K562 (cell line): ENCODE results near the gene ST6GALNAC1. TPM values are rescaled to one million over a fixed set of nuclear protein-coding genes. Genes with fewer than 3 reads are reported as not detected.

Experiments
- CEBPZ ChIP-seq: fragments of 150-350 bp; IDR thresholded peaks from 2 replicates; pipeline ENCODE4 v1.6.1; 2014; ENCODE audit warnings: low read depth, mild to moderate bottlenecking, low read length, borderline replicate concordance
- EWSR1 ChIP-seq: fragments of 450-650 bp; IDR thresholded peaks from 2 replicates; pipeline ENCODE4 v1.6.1; 2018; ENCODE audit warnings: borderline replicate concordance, mild to moderate bottlenecking, low read depth, moderate library complexity; ENCODE audit not compliant: partially characterized antibody
- HNRNPL ChIP-seq: fragments of 200-400 bp; formaldehyde crosslinking; IDR thresholded peaks from 2 replicates; pipeline ENCODE4 v1.6.1; 2017; ENCODE audit warnings: low read depth, mild to moderate bottlenecking, low read length
- KLF13 ChIP-seq: fragments of 450-650 bp; IDR thresholded peaks from 2 replicates; pipeline ENCODE4 v1.6.1; 2016; ENCODE audit warnings: missing genetic modification characterization, low read depth, mild to moderate bottlenecking, missing compliant biosample characterization, moderate library complexity, borderline replicate concordance
- MECOM ChIP-seq: fragments of 250-450 bp; sonication (Bioruptor Pico); IDR thresholded peaks from 2 replicates; pipeline ENCODE4 v1.8.0; 2022; ENCODE audit warnings: inconsistent platforms
- MEF2D ChIP-seq: conservative IDR thresholded peaks from 2 replicates; pipeline ENCODE4 v1.6.1; 2016; ENCODE audit warnings: low read depth, missing genetic modification characterization, missing compliant biosample characterization
- NFRKB ChIP-seq: fragments of 450-650 bp; IDR thresholded peaks from 2 replicates; pipeline ENCODE4 v1.6.1; 2016; ENCODE audit warnings: low read depth
- POLR2AphosphoS5 ChIP-seq: IDR thresholded peaks from 2 replicates; pipeline ENCODE4 v1.6.1; 2011; ENCODE audit warnings: mild to moderate bottlenecking, low read depth, low read length, moderate library complexity; ENCODE audit not compliant: control insufficient read depth, insufficient read depth
- PRPF4 ChIP-seq: fragments of 200-400 bp; formaldehyde crosslinking; IDR thresholded peaks from one replicate; pipeline ENCODE4 v1.6.1; 2017; ENCODE audit warnings: low read length, low read depth, mild to moderate bottlenecking; ENCODE audit not compliant: insufficient read depth, poor library complexity, severe bottlenecking
- TRIM24 ChIP-seq, 2 experiments: fragments of 450-650 bp; IDR thresholded peaks; 2 replicates each; pipeline ENCODE4 v1.6.1; 2016
- ZBTB7A ChIP-seq: IDR thresholded peaks from 2 replicates; pipeline ENCODE4 v1.6.1; 2011; ENCODE audit warnings: low read depth, mild to moderate bottlenecking, low read length, moderate library complexity, borderline replicate concordance; ENCODE audit not compliant: control insufficient read depth
- ZMIZ1 ChIP-seq, 2 experiments: fragments of 150-350 bp in 1 of 2; IDR thresholded peaks; 2 replicates each; pipeline ENCODE4 v1.6.1; 2012 to 2016; ENCODE audit warnings: low read depth in 2 of 2, low read length in 2 of 2, mild to moderate bottlenecking in 1 of 2, moderate library complexity in 1 of 2
- ZNF134 ChIP-seq: fragments of 250-450 bp; sonication (Bioruptor Pico); conservative IDR thresholded peaks from 2 replicates; pipeline ENCODE4 v1.4.0; 2020
- ZNF444 ChIP-seq: fragments of 250-450 bp; sonication (Bioruptor Pico); IDR thresholded peaks from 2 replicates; pipeline ENCODE4 v1.4.0; 2020; ENCODE audit warnings: mild to moderate bottlenecking, moderate library complexity
- ZNF695 ChIP-seq: fragments of 450-650 bp; formaldehyde crosslinking; IDR thresholded peaks from 2 replicates; pipeline ENCODE4 v1.4.0; 2020; ENCODE audit warnings: mild to moderate bottlenecking, moderate library complexity
- ZNF764 ChIP-seq: fragments of 250-450 bp; sonication (Bioruptor Pico); IDR thresholded peaks from 2 replicates; pipeline ENCODE4 v1.4.0; 2020; ENCODE audit warnings: low read depth, mild to moderate bottlenecking, moderate library complexity
- polyA plus RNA-seq, 8 experiments: library from polyadenylated mRNA; depleted of rRNA in 4 of 8; stranded (reverse) in 5 of 8; unstranded in 3 of 8; fragments of >200 nt; fragmentation: Nextera tagmentation in 2 of 8; fragmentation: Illumina TruSeq in 1 of 8; extraction: Ambion mirVana in 2 of 8; extraction: Trizol in 1 of 8; gene quantifications; 2 replicates each; pipeline versions ENCODE4 v1.2.1 to v1.2.3, GENCODE V29; 2011 to 2014; ENCODE audit warnings: inconsistent platforms in 1 of 8, missing spikeins in 1 of 8
- total RNA-seq, 7 experiments: library from RNA; depleted of rRNA in 6 of 7; stranded (reverse); fragments of >200 nt in 6 of 7; fragmentation: Illumina TruSeq in 2 of 7; extraction: Trizol in 2 of 7; gene quantifications; 2 replicates each; pipeline versions ENCODE4 v1.2.1 to v1.2.3, GENCODE V29; 2011 to 2021; ENCODE audit warnings: low replicate concordance in 1 of 7
- TF ChIP-seq, protein P1 (sequence below): sonication (generic); formaldehyde crosslinking; IDR thresholded peaks from 2 replicates; pipeline ENCODE4 v1.8.0; 2022; ENCODE audit warnings: mild to moderate bottlenecking, missing genetic modification reagents, borderline replicate concordance
- TF ChIP-seq, protein P2 (sequence below): fragments of 450-650 bp; IDR thresholded peaks from 2 replicates; pipeline ENCODE4 v1.6.1; 2016; ENCODE audit warnings: missing biosample characterization, missing genetic modification characterization

The ST6GALNAC1 gene
- total and polyA plus RNA-seq, 9 of the 15 experiments (the other 6 are each of a cell fraction or from before 2014, with no cell fraction given) = 20.6 to 68.4 (median 50.5) TPM

DNA sequence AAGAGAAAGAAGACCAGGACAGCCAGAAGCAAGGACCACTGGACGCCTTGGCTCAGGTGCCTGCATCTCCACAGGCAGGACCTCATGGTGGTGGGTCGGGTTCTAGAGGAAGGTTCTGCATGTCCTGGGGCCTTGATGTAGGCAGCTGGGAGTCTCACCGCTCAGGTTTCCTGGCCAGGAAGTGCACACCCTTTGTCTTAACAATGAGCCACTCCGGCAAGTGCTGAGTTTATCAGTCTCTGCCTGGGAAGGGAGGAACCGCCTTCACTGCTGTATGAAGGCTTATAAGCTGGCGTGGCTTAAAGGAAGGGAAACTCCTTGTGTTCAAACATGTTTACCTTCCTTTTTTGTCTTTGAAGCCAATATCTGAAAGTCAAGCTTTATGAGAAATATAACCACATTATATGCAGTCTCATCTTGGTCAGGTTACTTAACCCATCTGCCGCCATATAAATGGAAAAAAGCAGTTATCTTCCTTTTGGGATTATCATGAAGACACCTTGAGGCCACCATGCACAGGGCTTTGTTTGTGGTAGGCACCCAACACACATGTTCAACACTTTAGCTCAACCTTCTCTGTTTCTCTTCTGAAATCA lies at the start of gene ST6GALNAC1 (continued):
- TF ChIP-seq MECOM (CRISPR knock-in tag) = peak; percentile 51; the same call in 1 of the 2 replicates
- no peak for TF ChIP-seq PRPF4
- TF ChIP-seq POLR2AphosphoS5 = peak; percentile 79
- TF ChIP-seq NFRKB = peak; percentile 49; the same call in 1 of the 2 replicates
- no peak for TF ChIP-seq ZNF444 (CRISPR knock-in tag)
- TF ChIP-seq ZMIZ1 (IDR thresholded peaks at IDR 0.05; ENCODE audit: low read depth in 2 of 2, low read length in 2 of 2) = no peak
- no peak for TF ChIP-seq CEBPZ
- no peak; the same call in 1 of the 2 replicates for TF ChIP-seq ZNF134
- TF ChIP-seq KLF13 (tag) = no peak
- no peak for TF ChIP-seq ZBTB7A
- TF ChIP-seq EWSR1 = no peak
- TF ChIP-seq ZNF695 (CRISPR knock-in tag) = no peak
- TF ChIP-seq HNRNPL = no peak
- TF ChIP-seq, protein P1, sequence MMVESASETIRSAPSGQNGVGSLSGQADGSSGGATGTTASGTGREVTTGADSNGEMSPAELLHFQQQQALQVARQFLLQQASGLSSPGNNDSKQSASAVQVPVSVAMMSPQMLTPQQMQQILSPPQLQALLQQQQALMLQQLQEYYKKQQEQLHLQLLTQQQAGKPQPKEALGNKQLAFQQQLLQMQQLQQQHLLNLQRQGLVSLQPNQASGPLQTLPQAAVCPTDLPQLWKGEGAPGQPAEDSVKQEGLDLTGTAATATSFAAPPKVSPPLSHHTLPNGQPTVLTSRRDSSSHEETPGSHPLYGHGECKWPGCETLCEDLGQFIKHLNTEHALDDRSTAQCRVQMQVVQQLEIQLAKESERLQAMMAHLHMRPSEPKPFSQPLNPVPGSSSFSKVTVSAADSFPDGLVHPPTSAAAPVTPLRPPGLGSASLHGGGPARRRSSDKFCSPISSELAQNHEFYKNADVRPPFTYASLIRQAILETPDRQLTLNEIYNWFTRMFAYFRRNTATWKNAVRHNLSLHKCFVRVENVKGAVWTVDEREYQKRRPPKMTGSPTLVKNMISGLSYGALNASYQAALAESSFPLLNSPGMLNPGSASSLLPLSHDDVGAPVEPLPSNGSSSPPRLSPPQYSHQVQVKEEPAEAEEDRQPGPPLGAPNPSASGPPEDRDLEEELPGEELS = no peak
- TF ChIP-seq, protein P2, sequence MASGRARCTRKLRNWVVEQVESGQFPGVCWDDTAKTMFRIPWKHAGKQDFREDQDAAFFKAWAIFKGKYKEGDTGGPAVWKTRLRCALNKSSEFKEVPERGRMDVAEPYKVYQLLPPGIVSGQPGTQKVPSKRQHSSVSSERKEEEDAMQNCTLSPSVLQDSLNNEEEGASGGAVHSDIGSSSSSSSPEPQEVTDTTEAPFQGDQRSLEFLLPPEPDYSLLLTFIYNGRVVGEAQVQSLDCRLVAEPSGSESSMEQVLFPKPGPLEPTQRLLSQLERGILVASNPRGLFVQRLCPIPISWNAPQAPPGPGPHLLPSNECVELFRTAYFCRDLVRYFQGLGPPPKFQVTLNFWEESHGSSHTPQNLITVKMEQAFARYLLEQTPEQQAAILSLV (tag) = no peak
- TF ChIP-seq MEF2D (tag) = no peak
- TF ChIP-seq ZNF764 = no peak
- no peak for TF ChIP-seq TRIM24 (IDR thresholded peaks at IDR 0.05)
